Right renal cortex interstitium (tissue), 3 donors: ENCODE measurements around the gene FUT3. TPM values are rescaled to one million over a fixed set of nuclear protein-coding genes. Genes with fewer than 3 reads are reported as not detected.
"Not testable (repeated sequence)": the region's sequence is repeated elsewhere in the genome, so short reads cannot be mapped to it uniquely, and the experiment has no call there.

Experiments used
- DNase-seq, 3 donors: peaks; one replicate each; pipeline ENCODE4 v3.0.0-alpha.2; 2013; ENCODE audit warnings: low read depth in 3 of 3, low spot score in 2 of 3
- polyA plus RNA-seq, 3 donors: library from polyadenylated mRNA; unstranded; fragments of 120-200 nt; gene quantifications; one replicate each; pipeline ENCODE4 v1.2.1, GENCODE V29; 2013; ENCODE audit not compliant: insufficient read length in 3 of 3

FUT3 gene
- polyA plus RNA-seq, 3 donors = 0.26 to 0.64 (median 0.40) TPM

- no peak for DNase-seq
Measured at GRCh38 chr19:5850189-5850588, 1.1 kb downstream of the FUT3 start.

GRCh38 chr19:5848621-5849020, 2.6 kb downstream of the FUT3 start:
- not testable (repeated sequence) for DNase-seq

- DNase-seq = not testable (repeated sequence)
Measured at GRCh38 chr19:5847846-5848245, 3.4 kb downstream of the FUT3 start.

- no peak for DNase-seq
Measured at GRCh38 chr19:5844456-5845433, 6.5 kb downstream of the FUT3 start.

GRCh38 chr19:5843295-5843927, 7.8 kb downstream of the FUT3 start:
- DNase-seq = no peak

GRCh38 chr19:5841735-5842111, 9.5 kb downstream of the FUT3 start:
- not testable (repeated sequence) for DNase-seq

- DNase-seq = no peak
Measured at GRCh38 chr19:5839065-5840017, 11.9 kb downstream of the FUT3 start, which contains the start of gene FUT6. FUT6 (minus strand) TSS chr19:5839702; CDS start chr19:5832567, 7,135 bp downstream.

- DNase-seq = no peak
Measured at GRCh38 chr19:5838353-5839064, 12.7 kb downstream of the FUT3 start.

- no peak for DNase-seq
Measured at GRCh38 chr19:5837761-5838352, 13.4 kb downstream of the FUT3 start.

GRCh38 chr19:5832527-5833216, 18.6 kb downstream of the FUT3 start:
- DNase-seq = no peak

GRCh38 chr19:5832061-5832460, 19.2 kb downstream of the FUT3 start:
- DNase-seq = no peak

- DNase-seq = no peak
Measured at GRCh38 chr19:5831159-5831558, 20.1 kb downstream of the FUT3 start.

- no peak for DNase-seq
Measured at GRCh38 chr19:5829567-5830310, 21.5 kb downstream of the FUT3 start.

GRCh38 chr19:5828661-5829566, 22.3 kb downstream of the FUT3 start:
- DNase-seq = peak in 2 of 3 donors; percentile 65 to 75

GRCh38 chr19:5827891-5828660, 23.2 kb downstream of the FUT3 start:
- peak; percentile 88 to 91 (median 89) for DNase-seq

- DNase-seq = no peak
Measured at GRCh38 chr19:5827342-5827890, 23.8 kb downstream of the FUT3 start.
